ENCODE measurements around the gene ADRB2.

- TF ChIP-seq CTCF (IDR thresholded peaks at IDR 0.05): no peak
- no peak for TF ChIP-seq POLR2AphosphoS5 (IDR thresholded peaks at IDR 0.05)
- no peak for TF ChIP-seq POLR2A (IDR thresholded peaks at IDR 0.05)
- TF ChIP-seq EP300 (IDR thresholded peaks at IDR 0.05): no peak
Observed at GRCh38 chr5:148790545-148791333, 35.7 kb upstream of the ADRB2 start.
